Karpas-422 (cell line): ENCODE data around the gene DYRK1A. TPM values are rescaled to one million over a fixed set of nuclear protein-coding genes. Genes with fewer than 3 reads are reported as not detected.
A peak's percentile ranks its signal among the peaks of the same experiment; 100 is the strongest.

Experiments
- DNase-seq: peaks from one replicate; pipeline ENCODE4 v3.0.0-alpha.2; 2015
- H2AFZ ChIP-seq: fragments of 200-600 bp; sonication (generic); 2 replicates; pipeline ENCODE4 v1.6.1; 2014; ENCODE audit warnings: antibody characterized with exemption, low read length, mixed read lengths
- H3K27ac ChIP-seq: fragments of 200-600 bp; sonication (generic); 2 replicates; pipeline ENCODE4 v1.5.1; 2014; ENCODE audit warnings: mild to moderate bottlenecking, low read length, moderate library complexity
- H3K27me3 ChIP-seq: fragments of 200-600 bp; sonication (generic); 2 replicates; pipeline ENCODE4 v1.6.1; 2014; ENCODE audit warnings: low read length, mixed read lengths
- H3K36me3 ChIP-seq: fragments of 200-600 bp; sonication (generic); 2 replicates; pipeline ENCODE4 v1.6.1; 2014; ENCODE audit warnings: low read length, mixed read lengths; ENCODE audit not compliant: insufficient read depth
- H3K4me1 ChIP-seq: fragments of 200-600 bp; sonication (generic); 2 replicates; pipeline ENCODE4 v1.6.1; 2014; ENCODE audit warnings: mild to moderate bottlenecking, low read length, mixed read lengths
- H3K4me2 ChIP-seq: fragments of 200-600 bp; sonication (generic); 2 replicates; pipeline ENCODE4 v1.6.1; 2014; ENCODE audit warnings: low read length, low read depth, mild to moderate bottlenecking; ENCODE audit not compliant: poor library complexity, severe bottlenecking
- H3K4me3 ChIP-seq: fragments of 200-600 bp; sonication (generic); 2 replicates; pipeline ENCODE4 v1.5.1; 2014; ENCODE audit warnings: mild to moderate bottlenecking, antibody characterized with exemption, low read length, mixed read lengths
- H3K79me2 ChIP-seq: fragments of 200-600 bp; sonication (generic); 2 replicates; pipeline ENCODE4 v1.6.1; 2014; ENCODE audit warnings: mild to moderate bottlenecking, low read length, mixed read lengths
- H3K9ac ChIP-seq: fragments of 200-600 bp; sonication (generic); 2 replicates; pipeline ENCODE4 v1.6.0; 2014; ENCODE audit warnings: low read length
- H3K9me2 ChIP-seq: fragments of 200-600 bp; sonication (generic), shearing (Covaris generic); replicated peaks from 2 replicates; pipeline ENCODE4 v1.6.0; 2014; ENCODE audit warnings: mild to moderate bottlenecking, low read length, moderate library complexity; ENCODE audit not compliant: insufficient read depth
- H3K9me3 ChIP-seq: fragments of 300-700, 200-600 bp; sonication (generic); 2 replicates; pipeline ENCODE4 v1.6.1; 2014; ENCODE audit warnings: low read length, mixed read lengths
- H4K20me1 ChIP-seq: fragments of 200-600 bp; sonication (generic); 2 replicates; pipeline ENCODE4 v1.6.1; 2014; ENCODE audit warnings: mild to moderate bottlenecking, antibody characterized with exemption, low read length, low read depth; ENCODE audit not compliant: insufficient read depth
- total RNA-seq: library from RNA; depleted of rRNA; stranded (reverse); fragments of >200 nt; shearing (Covaris generic); gene quantifications from 2 replicates; pipeline ENCODE4 v1.2.3, GENCODE V29; 2014; ENCODE audit warnings: low replicate concordance

The DYRK1A gene
- total RNA-seq, 1 experiment from 2014 or later: 98.2 TPM

- DNase-seq: no peak
- Histone ChIP-seq H3K36me3 (peaks cover 44% of the 10 kb centered on the region), H3K4me2 (no peak overlapping the region), H3K4me3 (no peak overlapping the region), H3K9me2 (no peaks in the 10 kb centered on the region), H2AFZ (no peak overlapping the region), H3K79me2 (peaks cover 99% of the 10 kb centered on the region), H3K9me3 (no peaks in the 10 kb centered on the region), H3K27me3 (no peaks in the 10 kb centered on the region), H3K9ac (no peak overlapping the region), H4K20me1 (peaks cover 4% of the 10 kb centered on the region; the same call in 1 of the 2 replicates), H3K27ac (no peak overlapping the region), H3K4me1 (peaks cover 3% of the 10 kb centered on the region; the same call in 1 of the 2 replicates)
Measured at GRCh38 chr21:37421306-37421705, 54.7 kb downstream of the DYRK1A start.

- peaks cover 4% of the 10 kb centered on the region; the same call in 1 of the 2 replicates for H4K20me1 ChIP-seq
- H3K9ac ChIP-seq: no peak overlapping the region
- H3K4me2 ChIP-seq: no peak overlapping the region
Measured at GRCh38 chr21:37422382-37422781, 55.8 kb downstream of the DYRK1A start.

GRCh38 chr21:37423103-37423502 lies 56.5 kb downstream of the DYRK1A start:
- Histone ChIP-seq H3K4me1 (0 out of 2 replicates have a peak, but pooled peaks cover 3% of the 10 kb centered on the region), H3K79me2 (peaks cover 97% of the 10 kb centered on the region), H3K9me3 (no peaks in the 10 kb centered on the region), H3K27me3 (no peaks in the 10 kb centered on the region), H4K20me1 (peaks cover 4% of the 10 kb centered on the region; the same call in 1 of the 2 replicates), H3K9me2 (no peaks in the 10 kb centered on the region), H2AFZ (no peak overlapping the region), H3K4me3 (no peak overlapping the region), H3K4me2 (no peak overlapping the region), H3K9ac (no peak overlapping the region), H3K36me3 (peaks cover 47% of the 10 kb centered on the region), H3K27ac (no peak overlapping the region)
- DNase-seq: no peak

More at GRCh38 chr21:37422382-37422781, 55.8 kb downstream of the DYRK1A start:
- Histone ChIP-seq H3K9me3 (no peaks in the 10 kb centered on the region), H3K27me3 (no peaks in the 10 kb centered on the region), H3K36me3 (peaks cover 44% of the 10 kb centered on the region), H2AFZ (no peak overlapping the region), H3K79me2 (peaks cover 97% of the 10 kb centered on the region), H3K27ac (no peak overlapping the region), H3K4me3 (no peak overlapping the region), H3K4me1 (0 out of 2 replicates have a peak, but pooled peaks cover 3% of the 10 kb centered on the region), H3K9me2 (no peaks in the 10 kb centered on the region)
- no peak for DNase-seq

- no peak overlapping the region for H2AFZ ChIP-seq
- H3K27me3 ChIP-seq: no peaks in the 10 kb centered on the region
- no peak overlapping the region for H3K4me2 ChIP-seq
- H3K4me3 ChIP-seq: no peak overlapping the region
- no peaks in the 10 kb centered on the region; the same call in 1 of the 2 replicates for H4K20me1 ChIP-seq
- H3K27ac ChIP-seq: no peak overlapping the region
- H3K79me2 ChIP-seq: peaks cover 97% of the 10 kb centered on the region
- H3K9ac ChIP-seq: no peak overlapping the region
- peaks cover 56% of the 10 kb centered on the region for H3K36me3 ChIP-seq
- H3K4me1 ChIP-seq: no peaks in the 10 kb centered on the region
- DNase-seq: no peak
- H3K9me3 ChIP-seq: no peaks in the 10 kb centered on the region
- H3K9me2 ChIP-seq: no peaks in the 10 kb centered on the region
Measured at GRCh38 chr21:37424396-37424795, 57.8 kb downstream of the DYRK1A start.

GRCh38 chr21:37425001-37425400 lies 58.4 kb downstream of the DYRK1A start:
- Histone ChIP-seq H2AFZ (no peak overlapping the region), H3K27me3 (no peaks in the 10 kb centered on the region), H3K4me1 (no peaks in the 10 kb centered on the region), H3K4me2 (no peak overlapping the region), H3K9me2 (no peaks in the 10 kb centered on the region), H3K79me2 (peaks cover 97% of the 10 kb centered on the region), H3K36me3 (peaks cover 60% of the 10 kb centered on the region), H3K9me3 (no peaks in the 10 kb centered on the region), H3K4me3 (no peak overlapping the region), H3K27ac (no peak overlapping the region), H4K20me1 (no peaks in the 10 kb centered on the region; the same call in 1 of the 2 replicates), H3K9ac (no peak overlapping the region)
- DNase-seq: no peak

- no peak for DNase-seq
- Histone ChIP-seq H2AFZ (no peak overlapping the region), H3K9me3 (no peaks in the 10 kb centered on the region), H3K27me3 (no peaks in the 10 kb centered on the region), H4K20me1 (no peaks in the 10 kb centered on the region; the same call in 1 of the 2 replicates), H3K4me1 (no peaks in the 10 kb centered on the region), H3K27ac (no peak overlapping the region), H3K79me2 (peaks cover 97% of the 10 kb centered on the region), H3K36me3 (peaks cover 60% of the 10 kb centered on the region), H3K9ac (no peak overlapping the region), H3K4me2 (no peak overlapping the region), H3K9me2 (no peaks in the 10 kb centered on the region), H3K4me3 (no peak overlapping the region)
Measured at GRCh38 chr21:37425684-37426083, 59.1 kb downstream of the DYRK1A start.

- H3K4me3 ChIP-seq: no peak overlapping the region
- no peak overlapping the region for H3K27ac ChIP-seq
- H3K9ac ChIP-seq: no peak overlapping the region
- no peaks in the 10 kb centered on the region for H3K4me1 ChIP-seq
- DNase-seq: no peak
- H3K27me3 ChIP-seq: no peaks in the 10 kb centered on the region
- peaks cover 98% of the 10 kb centered on the region for H3K79me2 ChIP-seq
- no peaks in the 10 kb centered on the region for H3K9me2 ChIP-seq
- no peaks in the 10 kb centered on the region for H3K9me3 ChIP-seq
- H3K4me2 ChIP-seq: no peak overlapping the region
- H2AFZ ChIP-seq: no peak overlapping the region
- H4K20me1 ChIP-seq: no peaks in the 10 kb centered on the region
- peaks cover 58% of the 10 kb centered on the region for H3K36me3 ChIP-seq
Measured at GRCh38 chr21:37427221-37427620, 60.6 kb downstream of the DYRK1A start.

- no peaks in the 10 kb centered on the region for H3K9me2 ChIP-seq
- no peaks in the 10 kb centered on the region for H3K27me3 ChIP-seq
- no peaks in the 10 kb centered on the region for H3K9me3 ChIP-seq
- H3K27ac ChIP-seq: no peak overlapping the region
- peaks cover 96% of the 10 kb centered on the region for H3K79me2 ChIP-seq
- no peak overlapping the region for H3K9ac ChIP-seq
- H4K20me1 ChIP-seq: no peaks in the 10 kb centered on the region
- H3K4me2 ChIP-seq: no peak overlapping the region
- peaks cover under 1% of the 10 kb centered on the region; the same call in 1 of the 2 replicates for H3K4me1 ChIP-seq
- H3K36me3 ChIP-seq: peaks cover 55% of the 10 kb centered on the region
- H2AFZ ChIP-seq: no peak overlapping the region
- DNase-seq: peak; percentile 52
- H3K4me3 ChIP-seq: no peak overlapping the region
Measured at GRCh38 chr21:37429356-37429755, 62.8 kb downstream of the DYRK1A start.
